ENCODE data around the gene PCDHGA1.

Gene PCDHGA1

DNA sequence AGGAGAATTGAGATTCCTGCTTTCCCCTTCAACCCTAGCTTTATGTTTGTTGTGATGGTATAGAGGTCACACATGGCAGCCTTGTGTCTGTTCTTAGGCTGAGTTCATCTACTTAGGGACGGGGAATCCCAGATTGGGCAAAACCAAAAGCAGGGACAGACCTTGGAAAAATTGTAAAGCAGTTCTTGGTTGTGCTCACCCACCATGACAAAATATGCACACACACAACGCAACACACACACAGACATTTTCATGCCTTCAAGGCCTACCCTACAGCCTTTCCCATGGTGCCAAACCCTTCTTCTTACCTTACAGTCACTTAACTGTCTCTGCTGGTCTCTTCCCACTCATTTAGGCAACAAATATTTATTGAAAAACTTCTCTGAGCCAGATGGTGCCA lies 173.4 kb downstream of the PCDHGA1 start:
- Histone ChIP-seq H2AFZ (ENCODE audit: insufficient read depth, low read length, poor library complexity) (no peak overlapping the region), H3K4me2 (ENCODE audit: low read length) (no peak overlapping the region), H3K4me1 (ENCODE audit: control insufficient read depth in 1 of 2, insufficient read depth in 2 of 2, low read length in 2 of 2) (peaks cover 16 to 18% of the 10 kb centered on the region in 2 experiments), H2BK12ac (ENCODE audit: low read length) (no peak overlapping the region), H2BK120ac (ENCODE audit: insufficient read depth, low read length, poor library complexity) (no peak overlapping the region), H2AK5ac (ENCODE audit: low read length) (no peak overlapping the region), H4K12ac (ENCODE audit: low read depth, low read length) (no peak overlapping the region), H3K79me2 (ENCODE audit: control insufficient read depth, insufficient read depth, low read length, poor library complexity) (peaks cover 4% of the 10 kb centered on the region), H3K14ac (ENCODE audit: low read length) (no peak overlapping the region), H3K36me3 (ENCODE audit: control insufficient read depth in 1 of 2, insufficient read depth in 2 of 2, low read length in 2 of 2) (peaks cover 16 to 22% of the 10 kb centered on the region in 2 experiments), H4K91ac (ENCODE audit: low read depth, low read length) (no peak overlapping the region), H3K27ac (ENCODE audit: low read depth, low read length) (no peak overlapping the region), H2BK5ac (ENCODE audit: low read depth, low read length, poor library complexity) (no peak overlapping the region), H3K4me3 (ENCODE audit: low read depth, low read length) (no peak overlapping the region), H3K9ac (ENCODE audit: low read length) (no peak overlapping the region), H3K79me1 (ENCODE audit: low read length) (peaks cover 17% of the 10 kb centered on the region), H4K8ac (ENCODE audit: low read depth, low read length) (no peak overlapping the region), H3K27me3 (ENCODE audit: insufficient read depth, low read length) (no peaks in the 10 kb centered on the region), H3K18ac (ENCODE audit: low read length) (no peak overlapping the region), H3K4ac (ENCODE audit: low read depth, low read length) (no peak overlapping the region), H3K9me3 (ENCODE audit: insufficient read depth, low read depth, low read length) (no peaks in the 10 kb centered on the region), H3K23ac (ENCODE audit: low read length) (no peak overlapping the region)
- no CpG with 5 or more reads among the region's 2 CpGs for WGBS (ENCODE audit: extremely low coverage, insufficient coverage, insufficient read length)
- DNase-seq, result no peak

DNA sequence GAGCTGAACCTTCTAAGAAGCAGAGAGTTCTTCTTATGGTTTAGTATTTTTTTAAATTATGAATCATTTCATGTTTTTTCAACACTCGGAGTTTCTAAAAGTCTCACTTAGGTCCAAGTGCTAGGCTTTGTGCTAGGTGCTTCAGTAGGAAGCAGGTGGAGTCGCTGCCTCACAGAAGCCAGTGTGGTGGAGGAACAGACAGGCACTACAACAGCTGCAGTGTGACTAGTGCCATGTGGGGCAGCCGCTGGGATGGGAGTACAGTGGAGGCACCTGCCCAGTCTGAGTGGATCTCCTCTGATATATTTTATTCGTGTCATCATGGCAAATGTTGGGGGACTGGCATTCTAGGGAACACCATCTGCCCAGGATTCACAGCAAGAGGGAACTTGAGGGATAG lies 173.9 kb downstream of the PCDHGA1 start:
- Histone ChIP-seq H3K18ac (ENCODE audit: low read length) (no peak overlapping the region), H3K23ac (ENCODE audit: low read length) (no peak overlapping the region), H2BK120ac (ENCODE audit: insufficient read depth, low read length, poor library complexity) (no peak overlapping the region), H3K27me3 (ENCODE audit: insufficient read depth, low read length) (no peaks in the 10 kb centered on the region), H3K9ac (ENCODE audit: low read length) (no peak overlapping the region), H3K79me1 (ENCODE audit: low read length) (peaks cover 20% of the 10 kb centered on the region), H3K36me3 (ENCODE audit: control insufficient read depth in 1 of 2, insufficient read depth in 2 of 2, low read length in 2 of 2) (peaks cover 14 to 22% of the 10 kb centered on the region in 2 experiments), H3K9me3 (ENCODE audit: insufficient read depth, low read depth, low read length) (no peaks in the 10 kb centered on the region), H3K4me1 (ENCODE audit: control insufficient read depth in 1 of 2, insufficient read depth in 2 of 2, low read length in 2 of 2) (peaks cover 18 to 21% of the 10 kb centered on the region in 2 experiments), H3K14ac (ENCODE audit: low read length) (no peak overlapping the region), H3K4me3 (ENCODE audit: low read depth, low read length) (no peak overlapping the region), H2AK5ac (ENCODE audit: low read length) (no peak overlapping the region), H4K91ac (ENCODE audit: low read depth, low read length) (no peak overlapping the region), H4K8ac (ENCODE audit: low read depth, low read length) (no peak overlapping the region), H3K27ac (ENCODE audit: low read depth, low read length) (no peak overlapping the region), H4K12ac (ENCODE audit: low read depth, low read length) (no peak overlapping the region), H2BK12ac (ENCODE audit: low read length) (no peak overlapping the region), H2BK5ac (ENCODE audit: low read depth, low read length, poor library complexity) (no peak overlapping the region), H2AFZ (ENCODE audit: insufficient read depth, low read length, poor library complexity) (no peak overlapping the region), H3K4ac (ENCODE audit: low read depth, low read length) (no peak overlapping the region), H3K79me2 (ENCODE audit: control insufficient read depth, insufficient read depth, low read length, poor library complexity) (peaks cover 4% of the 10 kb centered on the region), H3K4me2 (ENCODE audit: low read length) (no peak overlapping the region)
- DNase-seq, result no peak
- no CpG with 5 or more reads among the region's 4 CpGs for WGBS (ENCODE audit: extremely low coverage, insufficient coverage, insufficient read length)

DNA sequence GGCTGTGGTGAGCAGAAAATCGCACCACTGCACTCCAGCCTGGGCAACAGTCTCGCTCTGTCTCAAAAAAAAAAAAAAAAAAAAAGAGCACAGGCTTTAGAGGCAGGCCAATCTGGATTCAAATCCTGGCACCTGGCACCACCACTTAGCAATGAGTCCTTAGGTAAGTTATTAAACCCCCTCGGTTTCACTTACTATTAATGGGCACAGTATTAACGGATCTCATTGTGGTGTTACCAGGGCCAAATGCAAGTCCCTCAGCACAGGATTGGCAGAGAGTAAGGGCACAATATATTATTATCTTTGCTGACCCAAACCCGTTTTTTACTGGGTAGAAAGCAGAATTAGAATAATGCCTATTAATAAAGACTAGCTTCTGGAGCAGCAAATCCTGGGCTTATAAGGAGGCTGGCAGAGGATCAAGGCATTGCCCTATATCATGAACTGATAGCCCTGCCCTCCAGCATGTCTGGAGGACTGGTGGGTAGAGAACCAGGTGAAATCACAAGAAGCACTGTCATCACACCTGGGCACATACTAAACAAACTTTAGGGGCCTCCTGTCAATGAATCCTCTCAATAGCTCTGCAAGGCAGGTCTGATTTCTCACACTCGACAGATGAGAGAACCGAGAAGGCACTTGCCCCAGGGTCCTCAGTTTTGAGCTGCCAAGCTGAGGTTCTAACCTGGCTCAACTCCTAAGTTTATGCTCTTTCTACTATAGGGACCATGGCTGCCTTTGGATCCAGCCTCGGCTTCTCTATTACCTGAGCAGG lies 176.3 kb downstream of the PCDHGA1 start:
- Histone ChIP-seq H3K4me3 (ENCODE audit: low read depth, low read length) (no peak overlapping the region), H2BK5ac (ENCODE audit: low read depth, low read length, poor library complexity) (peak overlapping the region; percentile 68), H3K27me3 (ENCODE audit: insufficient read depth, low read length) (no peaks in the 10 kb centered on the region), H3K4ac (ENCODE audit: low read depth, low read length) (no peak overlapping the region), H3K79me1 (ENCODE audit: low read length) (peaks cover 32% of the 10 kb centered on the region), H2AK5ac (ENCODE audit: low read length) (no peak overlapping the region), H2BK12ac (ENCODE audit: low read length) (peak overlapping the region; percentile 68), H4K91ac (ENCODE audit: low read depth, low read length) (peak overlapping the region; percentile 45), H4K12ac (ENCODE audit: low read depth, low read length) (peak overlapping the region; percentile 39), H3K23ac (ENCODE audit: low read length) (no peak overlapping the region), H3K4me2 (ENCODE audit: low read length) (no peak overlapping the region), H3K18ac (ENCODE audit: low read length) (peak overlapping the region; percentile 30), H2BK120ac (ENCODE audit: insufficient read depth, low read length, poor library complexity) (peak overlapping the region; percentile 35), H4K8ac (ENCODE audit: low read depth, low read length) (peak overlapping the region; percentile 25), H3K36me3 (ENCODE audit: control insufficient read depth in 1 of 2, insufficient read depth in 2 of 2, low read length in 2 of 2) (peaks cover 28 to 39% of the 10 kb centered on the region in 2 experiments), H3K4me1 (ENCODE audit: control insufficient read depth in 1 of 2, insufficient read depth in 2 of 2, low read length in 2 of 2) (peaks cover 27 to 30% of the 10 kb centered on the region in 2 experiments), H3K79me2 (ENCODE audit: control insufficient read depth, insufficient read depth, low read length, poor library complexity) (peaks cover 4% of the 10 kb centered on the region), H3K9ac (ENCODE audit: low read length) (no peak overlapping the region), H3K9me3 (ENCODE audit: insufficient read depth, low read depth, low read length) (no peaks in the 10 kb centered on the region), H3K27ac (ENCODE audit: low read depth, low read length) (peak overlapping the region; percentile 70), H3K14ac (ENCODE audit: low read length) (peak overlapping the region; percentile 43), H2AFZ (ENCODE audit: insufficient read depth, low read length, poor library complexity) (no peak overlapping the region)
- DNase-seq, result no peak
- WGBS (ENCODE audit: extremely low coverage, insufficient coverage, insufficient read length), result no CpG with 5 or more reads among the region's 8 CpGs

DNA sequence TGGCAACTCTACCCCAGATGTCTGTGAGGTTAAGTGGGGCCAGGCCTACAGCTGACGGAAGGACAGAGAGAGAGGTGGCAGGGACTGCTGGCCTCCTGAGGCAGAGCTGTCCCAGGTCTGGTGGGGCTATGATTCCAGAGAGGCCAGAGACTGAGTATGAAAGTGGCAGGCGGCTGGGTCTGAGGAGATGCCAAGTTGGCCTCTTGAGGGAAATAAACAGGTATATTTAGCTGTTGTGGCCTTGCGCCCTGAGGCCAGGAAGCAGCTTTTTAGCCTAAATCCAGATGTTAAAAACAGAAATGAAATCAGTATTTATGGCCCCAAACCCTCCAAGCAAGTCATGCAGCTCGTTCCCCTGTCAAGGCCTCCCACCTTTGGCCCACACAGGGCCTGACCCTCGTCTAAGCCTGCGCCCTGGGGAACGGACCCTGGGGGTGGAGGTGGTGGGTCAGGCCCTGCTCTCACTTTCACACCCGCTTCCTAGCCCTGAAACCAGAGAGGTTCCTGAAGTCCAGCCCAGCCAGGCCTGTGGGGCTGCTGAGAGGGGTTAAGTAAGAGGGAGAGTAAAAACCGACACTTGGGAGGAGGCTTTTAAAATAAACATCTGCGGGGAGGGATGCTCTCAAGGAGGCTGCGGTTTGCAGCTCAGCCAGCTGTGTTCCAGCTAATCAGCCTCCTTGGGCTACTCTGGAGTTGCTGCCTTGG lies 177.2 kb downstream of the PCDHGA1 start:
- WGBS (ENCODE audit: extremely low coverage, insufficient coverage, insufficient read length), result no CpG with 5 or more reads among the region's 11 CpGs
- H3K36me3 ChIP-seq (ENCODE audit: control insufficient read depth in 1 of 2, insufficient read depth in 2 of 2, low read length in 2 of 2), result peaks cover 32 to 41% of the 10 kb centered on the region in 2 experiments
- H4K8ac ChIP-seq (ENCODE audit: low read depth, low read length), result peak overlapping the region; percentile 86

More for the DNA sequence above, 177.2 kb downstream of the PCDHGA1 start:
- Histone ChIP-seq H3K79me1 (ENCODE audit: low read length) (peaks cover 41% of the 10 kb centered on the region), H3K18ac (ENCODE audit: low read length) (peak overlapping the region; percentile 91), H3K9me3 (ENCODE audit: insufficient read depth, low read depth, low read length) (no peaks in the 10 kb centered on the region), H2AFZ (ENCODE audit: insufficient read depth, low read length, poor library complexity) (peak overlapping the region; percentile 17), H3K4me1 (ENCODE audit: control insufficient read depth in 1 of 2, insufficient read depth in 2 of 2, low read length in 2 of 2) (peaks cover 37 to 39% of the 10 kb centered on the region in 2 experiments), H2BK5ac (ENCODE audit: low read depth, low read length, poor library complexity) (peak overlapping the region; percentile 90), H3K9ac (ENCODE audit: low read length) (no peak overlapping the region), H3K14ac (ENCODE audit: low read length) (peak overlapping the region; percentile 95), H3K27ac (ENCODE audit: low read depth, low read length) (peak overlapping the region; percentile 98), H3K27me3 (ENCODE audit: insufficient read depth, low read length) (no peaks in the 10 kb centered on the region), H3K4me2 (ENCODE audit: low read length) (no peak overlapping the region), H2BK120ac (ENCODE audit: insufficient read depth, low read length, poor library complexity) (peak overlapping the region; percentile 97), H3K4ac (ENCODE audit: low read depth, low read length) (peak overlapping the region; percentile 80), H2AK5ac (ENCODE audit: low read length) (peak overlapping the region; percentile 91), H4K12ac (ENCODE audit: low read depth, low read length) (peak overlapping the region; percentile 49), H3K79me2 (ENCODE audit: control insufficient read depth, insufficient read depth, low read length, poor library complexity) (peaks cover 6% of the 10 kb centered on the region), H4K91ac (ENCODE audit: low read depth, low read length) (peak overlapping the region; percentile 96), H2BK12ac (ENCODE audit: low read length) (peak overlapping the region; percentile 84), H3K23ac (ENCODE audit: low read length) (no peak overlapping the region), H3K4me3 (ENCODE audit: low read depth, low read length) (no peak overlapping the region)
- DNase-seq, result no peak

Data from trophoblast cell (in vitro differentiated cells and primary cell).